K562 (cell line): ENCODE measurements around the gene CAMSAP2. TPM values are rescaled to one million over a fixed set of nuclear protein-coding genes. Genes with fewer than 3 reads are reported as not detected.

ENCODE experiments used
- BRD9 ChIP-seq: fragments of 450-650 bp; IDR thresholded peaks from 2 replicates; pipeline ENCODE4 v1.6.1; 2018; ENCODE audit warnings: low read depth; ENCODE audit not compliant: partially characterized antibody
- CXXC5 ChIP-seq: fragments of 250-450 bp; sonication (Bioruptor Pico); IDR thresholded peaks from 2 replicates; pipeline ENCODE4 v1.8.0; 2022; ENCODE audit warnings: inconsistent platforms, mild to moderate bottlenecking, moderate library complexity
- ESRRB ChIP-seq: fragments of 250-450 bp; sonication (Bioruptor Pico); IDR thresholded peaks from 2 replicates; pipeline ENCODE4 v1.5.0; 2020; ENCODE audit warnings: mild to moderate bottlenecking, moderate library complexity, borderline replicate concordance
- ETV5 ChIP-seq: sonication (generic); formaldehyde crosslinking; IDR thresholded peaks from 2 replicates; pipeline ENCODE4 v1.4.0; 2020; ENCODE audit warnings: low read depth, mild to moderate bottlenecking, missing genetic modification reagents
- HMGN3 ChIP-seq: IDR thresholded peaks from 2 replicates; pipeline ENCODE4 v1.6.1; 2011; ENCODE audit warnings: borderline replicate concordance, low read depth, mild to moderate bottlenecking, mixed read lengths, low read length; ENCODE audit not compliant: insufficient read length; ENCODE audit errors: extremely low read depth
- SRSF1 ChIP-seq: fragments of 200-400 bp; formaldehyde crosslinking; IDR thresholded peaks from 2 replicates; pipeline ENCODE4 v1.6.1; 2017; ENCODE audit warnings: mild to moderate bottlenecking, low read depth, low read length, moderate library complexity
- TAF15 ChIP-seq: fragments of 200-400 bp; formaldehyde crosslinking; IDR thresholded peaks from 2 replicates; pipeline ENCODE4 v1.6.1; 2017; ENCODE audit warnings: mild to moderate bottlenecking, low read depth, low read length, moderate library complexity
- YY1 ChIP-seq, 3 experiments: IDR thresholded peaks; 2 replicates each; pipeline ENCODE4 v1.6.1; 2011; ENCODE audit warnings: low read length in 2 of 3, mild to moderate bottlenecking in 2 of 3, moderate library complexity in 2 of 3, borderline replicate concordance in 1 of 3, control low read depth in 1 of 3, low read depth in 1 of 3; ENCODE audit not compliant: insufficient read depth in 3 of 3, insufficient replicate concordance in 2 of 3, control insufficient read depth in 1 of 3, insufficient read length in 1 of 3; ENCODE audit errors: extremely low read depth in 1 of 3
- ZNF174 ChIP-seq: fragments of 250-450 bp; sonication (Bioruptor Pico); IDR thresholded peaks from 2 replicates; pipeline ENCODE4 v1.4.0; 2020; ENCODE audit warnings: mild to moderate bottlenecking
- ZNF316 ChIP-seq: fragments of 450-650 bp; IDR thresholded peaks from 2 replicates; pipeline ENCODE4 v1.6.1; 2016
- ZZZ3 ChIP-seq: fragments of 450-650 bp; IDR thresholded peaks from 2 replicates; pipeline ENCODE4 v1.6.1; 2016; ENCODE audit warnings: antibody characterized with exemption, mild to moderate bottlenecking, moderate library complexity
- polyA plus RNA-seq, 8 experiments: library from polyadenylated mRNA; depleted of rRNA in 4 of 8; stranded (reverse) in 5 of 8; unstranded in 3 of 8; fragments of >200 nt; fragmentation: Nextera tagmentation in 2 of 8; fragmentation: Illumina TruSeq in 1 of 8; extraction: Ambion mirVana in 2 of 8; extraction: Trizol in 1 of 8; gene quantifications; 2 replicates each; pipeline versions ENCODE4 v1.2.1 to v1.2.3, GENCODE V29; 2011 to 2014; ENCODE audit warnings: inconsistent platforms in 1 of 8, missing spikeins in 1 of 8
- total RNA-seq, 7 experiments: library from RNA; depleted of rRNA in 6 of 7; stranded (reverse); fragments of >200 nt in 6 of 7; fragmentation: Illumina TruSeq in 2 of 7; extraction: Trizol in 2 of 7; gene quantifications; 2 replicates each; pipeline versions ENCODE4 v1.2.1 to v1.2.3, GENCODE V29; 2011 to 2021; ENCODE audit warnings: low replicate concordance in 1 of 7
- TF ChIP-seq, protein P1 (sequence below): fragments of 150-350 bp; IDR thresholded peaks from 2 replicates; pipeline ENCODE4 v1.6.1; 2014; ENCODE audit warnings: low read depth, mild to moderate bottlenecking, low read length, borderline replicate concordance

CAMSAP2 gene
- total and polyA plus RNA-seq, 9 of the 15 experiments (the other 6 are each of a cell fraction or from before 2014, with no cell fraction given) = 1.4 to 7.5 (median 2.7) TPM

DNA sequence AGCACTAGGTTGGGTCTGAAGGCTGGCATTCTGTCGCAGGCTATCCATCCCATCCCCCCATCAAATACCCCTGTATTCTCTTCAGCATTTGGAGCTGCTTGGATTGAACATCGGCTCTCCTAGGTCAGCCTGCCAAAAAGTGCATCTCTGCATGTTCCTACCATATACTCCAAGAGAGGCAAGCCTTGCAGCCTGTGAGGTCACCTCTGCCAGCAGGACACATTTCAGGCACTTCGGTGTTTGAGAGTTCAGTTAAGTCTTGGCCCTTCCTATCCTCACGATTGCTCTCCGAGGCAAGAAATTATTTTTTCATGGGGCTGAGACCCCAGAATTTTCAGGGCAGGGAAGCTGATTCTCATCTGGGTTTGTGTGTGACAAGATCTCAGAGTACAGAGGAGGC lies 136.7 kb downstream of the CAMSAP2 start (continued):
- TF ChIP-seq ZNF316 (no peak), ZNF174 (CRISPR knock-in tag) (no peak), SRSF1 (no peak), TAF15 (no peak), YY1 (IDR thresholded peaks at IDR 0.05; ENCODE audit: borderline replicate concordance in 1 of 3, control insufficient read depth in 1 of 3, extremely low read depth in 1 of 3, insufficient read depth in 3 of 3, insufficient read length in 1 of 3, insufficient replicate concordance in 2 of 3, low read depth in 1 of 3, low read length in 2 of 3) (no peak), BRD9 (no peak), ESRRB (CRISPR knock-in tag) (no peak), ETV5 (CRISPR knock-in tag) (no peak), CXXC5 (CRISPR knock-in tag) (no peak), ZZZ3 (no peak), HMGN3 (no peak)
- TF ChIP-seq, protein P1, sequence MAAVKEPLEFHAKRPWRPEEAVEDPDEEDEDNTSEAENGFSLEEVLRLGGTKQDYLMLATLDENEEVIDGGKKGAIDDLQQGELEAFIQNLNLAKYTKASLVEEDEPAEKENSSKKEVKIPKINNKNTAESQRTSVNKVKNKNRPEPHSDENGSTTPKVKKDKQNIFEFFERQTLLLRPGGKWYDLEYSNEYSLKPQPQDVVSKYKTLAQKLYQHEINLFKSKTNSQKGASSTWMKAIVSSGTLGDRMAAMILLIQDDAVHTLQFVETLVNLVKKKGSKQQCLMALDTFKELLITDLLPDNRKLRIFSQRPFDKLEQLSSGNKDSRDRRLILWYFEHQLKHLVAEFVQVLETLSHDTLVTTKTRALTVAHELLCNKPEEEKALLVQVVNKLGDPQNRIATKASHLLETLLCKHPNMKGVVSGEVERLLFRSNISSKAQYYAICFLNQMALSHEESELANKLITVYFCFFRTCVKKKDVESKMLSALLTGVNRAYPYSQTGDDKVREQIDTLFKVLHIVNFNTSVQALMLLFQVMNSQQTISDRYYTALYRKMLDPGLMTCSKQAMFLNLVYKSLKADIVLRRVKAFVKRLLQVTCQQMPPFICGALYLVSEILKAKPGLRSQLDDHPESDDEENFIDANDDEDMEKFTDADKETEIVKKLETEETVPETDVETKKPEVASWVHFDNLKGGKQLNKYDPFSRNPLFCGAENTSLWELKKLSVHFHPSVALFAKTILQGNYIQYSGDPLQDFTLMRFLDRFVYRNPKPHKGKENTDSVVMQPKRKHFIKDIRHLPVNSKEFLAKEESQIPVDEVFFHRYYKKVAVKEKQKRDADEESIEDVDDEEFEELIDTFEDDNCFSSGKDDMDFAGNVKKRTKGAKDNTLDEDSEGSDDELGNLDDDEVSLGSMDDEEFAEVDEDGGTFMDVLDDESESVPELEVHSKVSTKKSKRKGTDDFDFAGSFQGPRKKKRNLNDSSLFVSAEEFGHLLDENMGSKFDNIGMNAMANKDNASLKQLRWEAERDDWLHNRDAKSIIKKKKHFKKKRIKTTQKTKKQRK = no peak
